HepG2 (cell line): ENCODE results near the gene CBX7. TPM values are rescaled to one million over a fixed set of nuclear protein-coding genes. Genes with fewer than 3 reads are reported as not detected.

Experiments used
- EZH2 ChIP-seq: conservative IDR thresholded peaks from 2 replicates; pipeline ENCODE4 v1.6.1; 2012; ENCODE audit warnings: mild to moderate bottlenecking, low read depth, low read length, moderate library complexity
- HNRNPL ChIP-seq: fragments of 200-400 bp; formaldehyde crosslinking; IDR thresholded peaks from 2 replicates; pipeline ENCODE4 v1.6.1; 2017; ENCODE audit warnings: mild to moderate bottlenecking, low read depth, low read length
- JUN ChIP-seq: sonication (generic); formaldehyde crosslinking; IDR thresholded peaks from 2 replicates; pipeline ENCODE4 v1.4.0; 2020; ENCODE audit warnings: mild to moderate bottlenecking, missing genetic modification reagents
- MEF2D ChIP-seq: sonication (generic); formaldehyde crosslinking; IDR thresholded peaks from 2 replicates; pipeline ENCODE4 v1.5.1; 2020; ENCODE audit warnings: mild to moderate bottlenecking, missing genetic modification reagents
- NBN ChIP-seq: fragments of 450-650 bp; conservative IDR thresholded peaks from 2 replicates; pipeline ENCODE4 v1.6.1; 2017
- SIX4 ChIP-seq: sonication (generic); formaldehyde crosslinking; IDR thresholded peaks from 2 replicates; pipeline ENCODE4 v1.4.0; 2020; ENCODE audit warnings: missing genetic modification reagents
- SP5 ChIP-seq: IDR thresholded peaks from 2 replicates; pipeline ENCODE4 v1.6.1; 2016; ENCODE audit warnings: low read depth, borderline replicate concordance
- TGIF2 ChIP-seq: IDR thresholded peaks from 2 replicates; pipeline ENCODE4 v1.6.1; 2016; ENCODE audit warnings: control low read depth, missing compliant biosample characterization
- ZNF232 ChIP-seq: sonication (generic); formaldehyde crosslinking; IDR thresholded peaks from 2 replicates; pipeline ENCODE4 v1.4.0; 2020; ENCODE audit warnings: missing genetic modification reagents, borderline replicate concordance
- ZNF546 ChIP-seq: sonication (generic); formaldehyde crosslinking; conservative IDR thresholded peaks from 2 replicates; pipeline ENCODE4 v1.8.1; 2023; ENCODE audit warnings: mild to moderate bottlenecking, missing genetic modification reagents
- polyA plus RNA-seq, 8 experiments: library from polyadenylated mRNA; depleted of rRNA in 3 of 8; stranded (reverse) in 7 of 8; unstranded in 1 of 8; fragments of >200 nt; fragmentation: Illumina TruSeq in 4 of 8; extraction: Trizol in 4 of 8; gene quantifications; 2 replicates each; pipeline versions ENCODE4 v1.2.1 to v1.2.3, GENCODE V29; 2011 to 2016; ENCODE audit warnings: low read depth in 4 of 8, missing spikeins in 1 of 8, mixed read lengths in 1 of 8; ENCODE audit not compliant: insufficient read depth in 1 of 8
- total RNA-seq, 5 experiments: library from RNA; depleted of rRNA; stranded (reverse); fragments of >200 nt; fragmentation: Illumina TruSeq; extraction: Trizol; gene quantifications; 2 replicates each; pipeline ENCODE4 v1.2.3, GENCODE V29; 2016; ENCODE audit warnings: low read depth in 1 of 5
- TF ChIP-seq, protein P1 (sequence below): sonication (generic); formaldehyde crosslinking; IDR thresholded peaks from 2 replicates; pipeline ENCODE4 v1.4.0; 2020; ENCODE audit warnings: mild to moderate bottlenecking, missing genetic modification reagents
- TF ChIP-seq, protein P2 (sequence below): sonication (generic); formaldehyde crosslinking; IDR thresholded peaks from 2 replicates; pipeline ENCODE4 v1.8.0; 2022; ENCODE audit warnings: mild to moderate bottlenecking, missing genetic modification reagents, moderate library complexity

The CBX7 gene
- total and polyA plus RNA-seq, 2 of the 13 experiments (the other 11 are each of a cell fraction or from before 2014, with no cell fraction given), result 0.35 to 4.9 TPM

DNA sequence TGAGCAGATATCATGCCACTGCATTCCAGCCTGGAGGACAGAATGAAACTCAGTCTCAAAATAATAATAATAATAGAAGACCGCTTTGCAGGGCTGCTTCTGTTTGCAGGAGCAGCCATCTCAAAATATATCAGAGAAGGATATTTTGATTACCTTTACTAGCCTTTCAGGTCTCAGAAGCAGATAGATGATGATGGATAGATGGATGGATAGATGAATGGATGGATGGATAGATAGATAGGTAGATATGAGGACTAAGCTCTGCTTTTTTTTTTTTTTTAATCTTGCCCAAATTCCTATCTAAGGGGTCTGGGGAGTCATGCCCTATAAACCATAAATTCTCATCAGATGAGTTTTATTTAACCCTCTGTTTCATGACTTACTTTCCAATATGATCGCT is 36.9 kb downstream of the CBX7 start (continued):
- TF ChIP-seq, protein P1, sequence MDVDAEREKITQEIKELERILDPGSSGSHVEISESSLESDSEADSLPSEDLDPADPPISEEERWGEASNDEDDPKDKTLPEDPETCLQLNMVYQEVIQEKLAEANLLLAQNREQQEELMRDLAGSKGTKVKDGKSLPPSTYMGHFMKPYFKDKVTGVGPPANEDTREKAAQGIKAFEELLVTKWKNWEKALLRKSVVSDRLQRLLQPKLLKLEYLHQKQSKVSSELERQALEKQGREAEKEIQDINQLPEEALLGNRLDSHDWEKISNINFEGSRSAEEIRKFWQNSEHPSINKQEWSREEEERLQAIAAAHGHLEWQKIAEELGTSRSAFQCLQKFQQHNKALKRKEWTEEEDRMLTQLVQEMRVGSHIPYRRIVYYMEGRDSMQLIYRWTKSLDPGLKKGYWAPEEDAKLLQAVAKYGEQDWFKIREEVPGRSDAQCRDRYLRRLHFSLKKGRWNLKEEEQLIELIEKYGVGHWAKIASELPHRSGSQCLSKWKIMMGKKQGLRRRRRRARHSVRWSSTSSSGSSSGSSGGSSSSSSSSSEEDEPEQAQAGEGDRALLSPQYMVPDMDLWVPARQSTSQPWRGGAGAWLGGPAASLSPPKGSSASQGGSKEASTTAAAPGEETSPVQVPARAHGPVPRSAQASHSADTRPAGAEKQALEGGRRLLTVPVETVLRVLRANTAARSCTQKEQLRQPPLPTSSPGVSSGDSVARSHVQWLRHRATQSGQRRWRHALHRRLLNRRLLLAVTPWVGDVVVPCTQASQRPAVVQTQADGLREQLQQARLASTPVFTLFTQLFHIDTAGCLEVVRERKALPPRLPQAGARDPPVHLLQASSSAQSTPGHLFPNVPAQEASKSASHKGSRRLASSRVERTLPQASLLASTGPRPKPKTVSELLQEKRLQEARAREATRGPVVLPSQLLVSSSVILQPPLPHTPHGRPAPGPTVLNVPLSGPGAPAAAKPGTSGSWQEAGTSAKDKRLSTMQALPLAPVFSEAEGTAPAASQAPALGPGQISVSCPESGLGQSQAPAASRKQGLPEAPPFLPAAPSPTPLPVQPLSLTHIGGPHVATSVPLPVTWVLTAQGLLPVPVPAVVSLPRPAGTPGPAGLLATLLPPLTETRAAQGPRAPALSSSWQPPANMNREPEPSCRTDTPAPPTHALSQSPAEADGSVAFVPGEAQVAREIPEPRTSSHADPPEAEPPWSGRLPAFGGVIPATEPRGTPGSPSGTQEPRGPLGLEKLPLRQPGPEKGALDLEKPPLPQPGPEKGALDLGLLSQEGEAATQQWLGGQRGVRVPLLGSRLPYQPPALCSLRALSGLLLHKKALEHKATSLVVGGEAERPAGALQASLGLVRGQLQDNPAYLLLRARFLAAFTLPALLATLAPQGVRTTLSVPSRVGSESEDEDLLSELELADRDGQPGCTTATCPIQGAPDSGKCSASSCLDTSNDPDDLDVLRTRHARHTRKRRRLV (CRISPR knock-in tag), result no peak
- TF ChIP-seq, protein P2, sequence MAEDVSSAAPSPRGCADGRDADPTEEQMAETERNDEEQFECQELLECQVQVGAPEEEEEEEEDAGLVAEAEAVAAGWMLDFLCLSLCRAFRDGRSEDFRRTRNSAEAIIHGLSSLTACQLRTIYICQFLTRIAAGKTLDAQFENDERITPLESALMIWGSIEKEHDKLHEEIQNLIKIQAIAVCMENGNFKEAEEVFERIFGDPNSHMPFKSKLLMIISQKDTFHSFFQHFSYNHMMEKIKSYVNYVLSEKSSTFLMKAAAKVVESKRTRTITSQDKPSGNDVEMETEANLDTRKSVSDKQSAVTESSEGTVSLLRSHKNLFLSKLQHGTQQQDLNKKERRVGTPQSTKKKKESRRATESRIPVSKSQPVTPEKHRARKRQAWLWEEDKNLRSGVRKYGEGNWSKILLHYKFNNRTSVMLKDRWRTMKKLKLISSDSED, result no peak
- TF ChIP-seq TGIF2 (CRISPR knock-in tag), result no peak
- TF ChIP-seq SIX4 (CRISPR knock-in tag), result no peak
- no peak for TF ChIP-seq EZH2
- TF ChIP-seq MEF2D, result no peak
- TF ChIP-seq ZNF232 (CRISPR knock-in tag), result no peak
- no peak for TF ChIP-seq JUN (CRISPR knock-in tag)
- TF ChIP-seq SP5, result no peak
- no peak for TF ChIP-seq ZNF546 (CRISPR knock-in tag)
- TF ChIP-seq NBN, result no peak
- TF ChIP-seq HNRNPL, result no peak
